OCI-LY7 (cell line): ENCODE data around the gene DMD. TPM values are rescaled to one million over a fixed set of nuclear protein-coding genes. Genes with fewer than 3 reads are reported as not detected.

ENCODE experiments used
- BruUV-seq: library from RNA; stranded (reverse); fragments of 400-500 nt; replicated peaks from 2 replicates; lab custom pipeline; 2021; lab: Mats Ljungman, UMichigan
- CTCF ChIA-PET: fragments of 300-600 bp; sonication (Branson Sonifier 250); formaldehyde crosslinking; loops from one replicate; lab custom pipeline; 2022; ENCODE audit warnings: antibody characterized with exemption; ENCODE audit not compliant: unreplicated experiment; lab: Charles Lee
- POLR2A ChIA-PET: fragments of 300-600 bp; sonication (Branson Sonifier 250); formaldehyde crosslinking; loops from one replicate; lab custom pipeline; 2022; ENCODE audit warnings: antibody characterized with exemption; lab: Charles Lee
- DNase-seq: peaks from one replicate; pipeline ENCODE4 v3.0.0-alpha.2; 2015; ENCODE audit warnings: low spot score
- H2AFZ ChIP-seq: fragments of 200-600 bp; sonication (generic), shearing (Covaris generic); 2 replicates; pipeline ENCODE4 v1.6.1; 2014; ENCODE audit warnings: mild to moderate bottlenecking, antibody characterized with exemption, low read length, moderate library complexity
- H3K27ac ChIP-seq: fragments of 200-600 bp; sonication (generic); 2 replicates; pipeline ENCODE4 v1.5.1; 2014; ENCODE audit warnings: mixed run types, low read depth, mild to moderate bottlenecking, moderate library complexity, low read length, inconsistent platforms; ENCODE audit not compliant: poor library complexity, severe bottlenecking
- H3K36me3 ChIP-seq: fragments of 200-600 bp; sonication (generic); 2 replicates; pipeline ENCODE4 v1.6.1; 2014; ENCODE audit warnings: mild to moderate bottlenecking, antibody characterized with exemption, low read length, moderate library complexity, mixed read lengths; ENCODE audit not compliant: insufficient read depth
- H3K4me1 ChIP-seq: fragments of 200-600 bp; sonication (generic); 2 replicates; pipeline ENCODE4 v1.5.1; 2014; ENCODE audit warnings: mild to moderate bottlenecking, low read length; ENCODE audit not compliant: insufficient read depth, poor library complexity, severe bottlenecking
- H3K4me2 ChIP-seq: fragments of 200-600 bp; sonication (generic); 2 replicates; pipeline ENCODE4 v1.6.1; 2014; ENCODE audit warnings: mild to moderate bottlenecking, low read length
- H3K4me3 ChIP-seq: fragments of 200-600 bp; sonication (generic); 2 replicates; pipeline ENCODE4 v1.5.1; 2014; ENCODE audit warnings: mild to moderate bottlenecking, low read depth, low read length; ENCODE audit not compliant: poor library complexity, severe bottlenecking
- H3K79me2 ChIP-seq: fragments of 200-600 bp; sonication (generic); 2 replicates; pipeline ENCODE4 v1.6.1; 2016; ENCODE audit warnings: low read depth, mild to moderate bottlenecking, low read length, moderate library complexity, mixed read lengths; ENCODE audit not compliant: insufficient read depth
- H3K9me2 ChIP-seq: fragments of 200-600 bp; sonication (generic); 2 replicates; pipeline ENCODE4 v1.6.1; 2016; ENCODE audit warnings: mild to moderate bottlenecking, low read length, mixed read lengths; ENCODE audit not compliant: insufficient read depth
- H3K9me3 ChIP-seq: fragments of 200-600 bp; sonication (generic); 2 replicates; pipeline ENCODE4 v1.6.1; 2014; ENCODE audit warnings: mild to moderate bottlenecking, mixed run types, low read length, mixed read lengths
- H4K20me1 ChIP-seq: fragments of 200-600 bp; sonication (generic); 2 replicates; pipeline ENCODE4 v1.6.1; 2014; ENCODE audit warnings: mild to moderate bottlenecking, antibody characterized with exemption, low read length, moderate library complexity, mixed read lengths; ENCODE audit not compliant: insufficient read depth
- CTCF ChIP-seq: fragments of 200-600 bp; sonication (generic); conservative IDR thresholded peaks from 2 replicates; pipeline ENCODE4 v1.5.1; 2014; ENCODE audit warnings: mild to moderate bottlenecking, antibody characterized with exemption, low read length, moderate library complexity, mixed read lengths
- EZH2phosphoT487 ChIP-seq: fragments of 200-600 bp; sonication (generic); IDR thresholded peaks from 2 replicates; pipeline ENCODE4 v1.6.1; 2018; ENCODE audit warnings: low read depth, borderline replicate concordance, mild to moderate bottlenecking, mixed run types, antibody characterized with exemption, low read length, moderate library complexity, mixed read lengths
- intact Hi-C: fragments of 100-400 bp; cut with micrococcal nuclease; formaldehyde crosslinking; loops from one replicate; pipeline ENCODE4 v1.10.0; 2022; ENCODE audit not compliant: unreplicated experiment
- total RNA-seq, 2 experiments: library from RNA; depleted of rRNA in 1 of 2; stranded (reverse); fragments of >200 nt in 1 of 2; shearing (Covaris generic) in 1 of 2; gene quantifications; 2 replicates each; pipeline ENCODE4 v1.2.3, GENCODE V29; 2014 to 2022

The DMD gene
- total RNA-seq, 2 experiments from 2014 or later, result 20.5 to 61.4 TPM

- no peak overlapping the region for H3K4me3 ChIP-seq
- ChIA-PET POLR2A (interaction anchor here (0.9 kb wide), 1 partner anchor 45 kb away, joined by 3 read pairs; no protein-coding TSS in a partner anchor), CTCF (no interaction called here)
- intact Hi-C loops, result no loop called here
- no peaks in the 10 kb centered on the region for H3K9me2 ChIP-seq
- H4K20me1 ChIP-seq, result no peaks in the 10 kb centered on the region
- BruUV-seq, result no TSS peak
- no peak for DNase-seq
- no peak for TF ChIP-seq EZH2phosphoT487
- no peak for TF ChIP-seq CTCF
- no peaks in the 10 kb centered on the region for H3K9me3 ChIP-seq
- no peaks in the 10 kb centered on the region for H3K4me1 ChIP-seq
- no peaks in the 10 kb centered on the region for H3K79me2 ChIP-seq
- no peak overlapping the region for H2AFZ ChIP-seq
- no peak overlapping the region for H3K4me2 ChIP-seq
- H3K36me3 ChIP-seq, result peaks cover 72% of the 10 kb centered on the region
- no peak overlapping the region for H3K27ac ChIP-seq
These were observed 2009.8 kb downstream of the DMD start for GRCh38 chrX:31201503-31201902.

GRCh38 chrX:31200430-31200829 is 2010.9 kb downstream of the DMD start:
- no peaks in the 10 kb centered on the region for H3K4me1 ChIP-seq
- no peak overlapping the region for H3K4me2 ChIP-seq
- H3K79me2 ChIP-seq, result no peaks in the 10 kb centered on the region
- ChIA-PET CTCF (no interaction called here), POLR2A (no interaction called here)
- no peak overlapping the region for H3K27ac ChIP-seq
- intact Hi-C loops, result no loop called here
- no peak overlapping the region for H3K4me3 ChIP-seq
- DNase-seq, result no peak
- no peaks in the 10 kb centered on the region for H3K9me2 ChIP-seq
- H3K9me3 ChIP-seq, result no peaks in the 10 kb centered on the region
- no peak overlapping the region for H2AFZ ChIP-seq
- peaks cover 62% of the 10 kb centered on the region for H3K36me3 ChIP-seq
- no TSS peak for BruUV-seq
- TF ChIP-seq EZH2phosphoT487, result no peak
- TF ChIP-seq CTCF, result no peak
- no peaks in the 10 kb centered on the region for H4K20me1 ChIP-seq

GRCh38 chrX:31199840-31200114 is 2011.6 kb downstream of the DMD start:
- TF ChIP-seq EZH2phosphoT487, result no peak
- no peak for TF ChIP-seq CTCF
- no peak for DNase-seq
- Histone ChIP-seq H3K4me3 (no peak overlapping the region), H2AFZ (no peak overlapping the region), H3K79me2 (no peaks in the 10 kb centered on the region), H3K4me2 (no peak overlapping the region), H3K27ac (no peak overlapping the region), H4K20me1 (no peaks in the 10 kb centered on the region), H3K9me2 (no peaks in the 10 kb centered on the region), H3K4me1 (no peaks in the 10 kb centered on the region), H3K9me3 (no peaks in the 10 kb centered on the region), H3K36me3 (peaks cover 56% of the 10 kb centered on the region)
- intact Hi-C loops, result no loop called here
- no TSS peak for BruUV-seq
- ChIA-PET CTCF (interaction anchor here (0.5 kb wide), 1 partner anchor 12 kb away, joined by 3 read pairs; no protein-coding TSS in a partner anchor), POLR2A (no interaction called here)
